Iris pigment epithelial cell (primary cell): ENCODE measurements around the gene NFIB.

ENCODE experiments used
- DNase-seq: peaks from one replicate; pipeline ENCODE4 v3.0.0-alpha.2; 2011; ENCODE audit warnings: low read depth

NFIB gene

DNA sequence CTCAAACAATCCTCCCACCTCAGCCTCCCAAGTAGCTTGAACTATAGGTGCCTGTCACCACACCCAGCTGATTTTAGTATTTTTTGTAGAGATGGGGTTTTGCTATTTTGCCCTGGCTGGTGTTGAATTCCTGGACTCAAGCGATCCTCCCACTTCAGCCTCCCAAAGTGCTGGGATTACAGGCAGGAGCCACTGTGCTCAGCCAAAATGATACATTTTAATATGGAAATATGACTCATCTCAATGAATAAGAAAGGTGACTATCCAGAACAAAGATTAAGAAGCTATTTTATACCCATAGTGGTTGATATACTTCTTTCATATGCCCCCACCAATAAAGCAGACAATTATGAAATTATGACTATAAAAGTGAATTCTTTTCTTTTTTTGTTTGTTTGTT, 166.2 kb downstream of the NFIB start:
- DNase-seq: no peak

DNA sequence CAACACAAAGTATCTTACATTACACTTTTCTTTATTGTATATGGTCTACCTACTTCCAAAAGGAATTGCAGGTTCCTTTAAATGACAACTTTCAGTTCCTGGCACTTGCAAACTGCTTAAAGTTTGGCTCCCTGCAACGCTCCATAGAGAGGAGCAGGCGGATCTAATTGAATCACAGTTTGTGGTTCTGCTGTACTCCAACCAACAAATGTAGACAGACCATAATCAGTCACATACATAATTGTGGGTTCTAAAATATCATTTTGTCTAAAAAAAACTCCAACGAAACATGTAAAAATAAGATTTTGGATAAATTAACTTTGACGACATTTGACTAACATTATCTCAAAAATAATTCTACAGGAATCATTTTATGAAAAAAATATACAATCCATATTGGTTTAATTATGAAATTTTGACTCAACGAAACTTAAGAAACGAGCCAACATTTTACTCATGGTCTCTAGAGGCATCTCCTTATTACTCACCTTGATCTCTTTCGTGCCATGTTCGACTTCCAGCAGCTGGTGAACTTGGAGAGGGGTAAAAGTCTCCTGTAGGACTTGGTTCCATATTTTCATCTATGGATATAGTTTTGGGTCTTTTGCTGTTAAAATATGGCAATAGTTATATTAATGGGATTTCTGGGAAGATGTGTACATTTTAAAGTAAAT, 167.6 kb downstream of the NFIB start:
- no peak for DNase-seq

DNA sequence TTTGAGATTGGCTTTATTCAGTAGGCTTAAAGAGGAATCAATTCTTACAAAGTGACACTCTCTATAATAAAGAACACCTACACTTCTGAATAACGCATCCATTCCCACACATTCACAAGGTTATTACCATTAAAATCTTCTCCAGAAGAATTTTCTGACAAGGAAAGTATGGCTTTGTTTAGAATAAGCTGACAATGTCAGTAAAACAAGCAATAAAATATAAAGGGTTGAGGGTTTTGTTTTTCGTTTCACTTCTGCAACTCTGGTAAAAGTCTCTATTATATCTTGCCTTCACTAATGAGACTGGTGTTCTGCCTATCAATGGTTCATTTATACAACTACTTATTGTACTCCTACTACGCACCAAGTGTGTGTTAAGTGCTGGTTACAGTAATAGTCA, 169.7 kb downstream of the NFIB start:
- DNase-seq: no peak

DNA sequence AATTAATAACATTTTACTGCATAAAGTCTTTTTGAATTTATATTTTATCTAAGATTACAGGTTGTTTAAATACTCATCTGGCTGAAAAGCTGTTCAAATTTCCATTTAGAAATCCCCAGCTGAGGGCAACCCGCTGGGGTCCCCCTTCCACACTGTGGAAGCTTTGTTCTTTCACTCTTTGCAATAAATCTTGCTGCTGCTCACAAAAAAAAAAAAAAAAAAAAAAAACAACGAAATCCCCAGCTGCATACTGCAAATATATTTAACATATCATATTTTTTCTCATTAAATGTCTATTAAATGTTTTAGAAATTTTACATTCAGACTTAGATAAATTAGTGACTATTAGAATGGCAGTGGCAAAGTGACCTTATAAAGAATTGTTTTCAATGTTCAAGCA, 172.2 kb downstream of the NFIB start:
- DNase-seq: no peak

DNA sequence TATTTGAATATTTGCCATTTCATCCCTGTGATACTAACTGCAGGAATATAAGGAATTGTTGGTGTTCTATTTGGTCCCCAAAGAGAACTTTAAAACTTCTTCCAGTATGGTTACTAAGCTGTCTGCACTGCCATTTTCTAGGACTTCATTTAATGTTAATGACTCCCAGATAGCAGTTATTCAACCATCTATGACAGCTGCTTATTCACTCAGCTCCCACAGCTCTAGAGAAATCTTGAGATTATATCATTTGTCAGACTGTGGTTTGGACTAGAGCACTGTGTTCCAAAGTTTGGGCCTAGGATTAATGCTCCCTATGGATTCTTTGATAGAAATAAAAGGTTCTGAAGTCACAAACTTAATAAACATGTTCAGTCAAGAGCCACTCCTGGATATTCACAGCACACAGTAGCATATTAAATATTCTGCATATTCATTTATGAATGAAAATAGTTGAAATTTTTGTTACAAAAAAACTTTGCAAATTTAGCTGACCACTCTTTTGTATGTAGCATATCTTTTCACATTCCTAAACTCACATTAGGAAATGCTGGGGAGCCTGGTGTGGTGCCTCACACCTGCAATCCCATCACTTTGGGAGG, 173.7 kb downstream of the NFIB start:
- DNase-seq: no peak

DNA sequence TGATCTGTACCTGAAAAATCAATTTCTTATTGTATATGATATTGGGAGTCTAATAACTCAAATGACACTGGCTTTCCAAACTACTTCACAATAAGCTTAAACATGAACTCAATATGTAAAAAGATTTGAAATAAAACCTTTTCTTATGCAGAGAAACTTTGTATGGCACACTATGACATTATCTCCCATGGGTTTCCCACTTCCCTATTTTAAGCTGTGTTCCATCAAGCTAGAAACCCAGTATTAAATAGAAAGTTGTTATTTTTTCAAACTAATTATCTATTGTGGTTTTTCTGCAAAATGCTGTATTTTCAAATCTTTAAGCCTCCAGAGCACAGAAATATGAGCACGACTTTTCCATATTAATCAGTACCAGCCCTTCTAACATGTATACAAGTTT, 174.7 kb downstream of the NFIB start:
- no peak for DNase-seq

DNA sequence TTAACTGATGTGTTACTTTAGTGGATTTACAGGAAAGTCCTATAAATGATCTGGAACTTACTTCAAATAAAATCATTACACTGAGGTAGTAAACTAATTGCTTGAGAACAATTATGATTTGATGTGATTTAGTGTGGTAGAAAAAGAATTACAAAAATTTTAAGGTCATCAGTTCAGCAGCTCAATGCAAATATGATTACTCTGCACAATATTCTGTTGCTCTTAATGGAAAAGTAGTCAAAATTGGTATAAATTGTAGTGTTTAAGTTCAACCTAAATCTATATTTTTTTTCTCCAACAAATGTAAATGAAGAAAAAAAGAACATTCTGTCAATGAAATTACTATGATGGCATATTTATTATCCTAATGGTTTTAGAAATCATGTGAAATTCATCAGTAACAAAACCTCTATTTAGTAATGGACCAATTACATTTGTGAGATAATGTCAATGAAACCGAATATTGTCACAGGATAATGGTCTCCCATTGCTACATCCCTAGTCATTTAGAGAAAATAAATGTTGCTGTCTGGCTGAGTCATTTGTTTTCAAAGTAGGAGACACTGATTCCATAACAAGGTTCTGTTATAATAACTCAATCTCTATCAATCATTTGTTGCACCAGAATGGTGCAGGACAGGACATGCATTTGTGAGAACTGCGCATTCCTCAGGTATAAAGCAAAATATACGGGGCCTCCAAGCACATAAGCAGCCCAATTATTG, 177.1 kb downstream of the NFIB start:
- no peak for DNase-seq

DNA sequence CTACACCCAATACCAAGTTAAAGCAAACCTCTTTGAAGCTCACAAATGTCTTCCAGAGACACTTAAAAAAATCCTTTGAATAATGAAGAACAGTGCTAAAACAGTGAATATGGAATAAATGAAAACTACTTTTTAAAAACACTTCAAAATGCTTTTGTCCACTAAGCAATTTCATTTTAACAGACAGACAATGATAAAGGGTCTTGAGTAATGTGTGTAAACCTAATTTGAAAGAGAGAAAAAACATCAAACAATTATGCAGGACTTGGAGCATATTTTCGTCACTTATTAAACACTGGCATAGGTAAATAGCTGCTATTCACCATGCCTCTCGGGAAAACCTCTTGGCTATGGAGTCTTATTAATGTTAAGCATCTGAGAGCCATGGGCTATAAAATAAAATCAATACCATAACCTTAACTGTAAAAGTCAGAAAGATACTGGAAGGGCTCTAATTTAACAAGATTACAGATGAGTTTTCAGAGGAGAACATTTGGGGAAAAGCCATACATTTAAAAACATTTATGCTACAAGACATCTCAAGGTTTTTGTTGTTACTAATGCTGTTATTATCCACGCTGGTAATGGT, 177.8 kb downstream of the NFIB start:
- DNase-seq: no peak

DNA sequence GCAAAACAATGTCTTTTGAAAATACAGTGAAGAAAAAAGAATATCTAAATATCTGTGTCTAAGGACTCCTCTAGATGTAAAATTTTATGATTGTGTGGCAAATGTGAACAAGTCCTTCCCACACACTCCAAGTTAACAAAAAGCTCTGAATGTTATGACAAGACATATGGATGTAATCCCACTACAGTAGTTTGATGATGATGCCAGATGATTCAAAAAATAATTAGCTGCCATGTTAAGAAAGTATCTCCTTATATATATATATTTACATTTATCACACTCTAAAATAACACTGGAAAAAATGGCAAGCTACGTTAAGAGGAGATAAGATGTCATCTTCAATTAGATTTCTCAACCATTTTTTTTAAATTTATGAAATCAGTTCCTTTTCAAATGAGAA, 178.5 kb downstream of the NFIB start:
- DNase-seq: no peak

DNA sequence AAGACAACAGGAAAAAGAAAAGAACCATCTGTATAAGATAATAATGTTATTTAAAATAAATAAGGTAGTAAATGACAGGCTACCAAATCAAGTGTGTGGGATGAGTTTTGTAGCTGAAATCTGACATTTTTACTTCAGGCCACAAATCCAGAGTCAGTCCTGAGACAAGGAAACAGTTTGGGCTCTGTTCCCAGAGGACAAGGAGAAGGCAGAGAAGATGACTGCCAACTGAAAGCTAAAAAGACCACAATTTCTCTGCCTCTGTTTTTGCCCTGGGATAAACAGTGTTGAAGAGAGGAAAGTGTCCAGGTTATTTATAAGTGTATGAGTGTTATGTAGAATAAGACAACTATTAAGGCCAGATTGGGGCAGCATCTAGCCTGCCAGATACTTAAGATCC, 180.5 kb downstream of the NFIB start:
- DNase-seq: no peak

DNA sequence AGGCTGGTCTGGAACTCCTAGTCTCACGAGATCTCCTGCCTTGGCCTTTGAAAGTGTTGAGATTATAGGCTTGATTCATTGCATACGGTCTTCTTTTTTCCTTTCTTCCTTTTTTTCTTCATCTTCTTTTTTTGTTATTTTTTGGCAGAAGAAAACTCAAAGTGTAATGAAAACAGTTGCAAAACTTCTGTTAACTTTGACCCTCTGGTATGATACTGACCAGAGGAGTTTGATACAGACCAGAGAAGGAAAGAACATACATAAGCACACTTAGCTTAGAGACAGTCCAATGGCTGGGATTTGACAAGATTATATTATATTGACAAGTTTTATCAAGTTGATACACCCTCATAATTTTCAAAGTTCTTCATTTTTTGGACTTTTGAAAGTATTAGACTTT, 181.2 kb downstream of the NFIB start:
- no peak for DNase-seq

DNA sequence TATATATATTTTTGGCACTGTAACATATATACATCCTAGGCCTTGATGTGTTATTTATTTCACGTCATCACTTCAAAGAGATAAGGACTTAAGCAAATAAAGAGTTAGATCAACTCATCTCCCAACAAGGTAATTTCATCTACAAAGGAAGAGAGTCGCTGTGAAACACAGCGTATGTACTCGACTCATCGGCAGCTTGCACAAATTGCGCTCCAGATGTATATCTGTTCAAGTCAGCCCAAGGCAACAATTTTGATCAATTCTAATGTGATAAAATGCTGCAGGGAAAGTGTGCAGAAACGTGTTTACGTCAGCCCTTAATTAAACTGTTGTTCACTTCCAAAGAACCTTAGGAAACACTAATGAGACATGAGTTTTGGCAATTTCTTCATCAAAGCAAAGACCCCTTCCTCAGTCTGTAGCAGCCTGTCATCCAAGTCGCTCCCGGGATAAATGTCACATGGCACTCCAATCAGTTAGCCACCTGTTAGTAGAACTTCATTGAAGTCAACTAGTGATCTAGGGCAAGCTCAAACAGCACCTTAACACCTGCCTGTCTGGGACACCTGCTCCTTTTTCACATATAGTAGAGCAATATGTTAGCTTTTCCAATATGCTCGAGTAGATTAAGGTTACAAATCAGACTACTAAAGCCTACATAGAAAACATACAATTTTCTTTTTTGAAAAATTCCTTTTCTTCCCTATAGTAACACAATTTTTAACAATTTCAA, 182.4 kb downstream of the NFIB start:
- DNase-seq: no peak

DNA sequence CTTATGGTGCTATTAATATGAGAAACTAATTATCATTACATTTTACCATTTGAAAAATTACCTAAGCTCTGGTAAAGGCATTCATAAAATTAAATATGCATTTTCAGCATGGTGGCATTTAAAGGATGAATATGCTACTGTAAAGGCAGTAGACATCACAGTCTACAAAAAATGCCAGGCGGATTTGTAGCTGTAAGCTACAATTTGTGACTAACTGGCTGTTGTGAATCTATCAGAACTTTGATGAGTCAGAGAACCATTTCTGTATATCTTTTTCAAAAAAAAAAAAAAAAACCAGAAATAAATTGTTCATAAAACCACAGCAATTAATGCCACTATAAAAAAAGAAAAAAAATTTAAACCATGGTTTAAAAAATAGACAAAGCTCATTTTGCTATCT, 186.3 kb downstream of the NFIB start:
- peak; percentile 71 for DNase-seq

DNA sequence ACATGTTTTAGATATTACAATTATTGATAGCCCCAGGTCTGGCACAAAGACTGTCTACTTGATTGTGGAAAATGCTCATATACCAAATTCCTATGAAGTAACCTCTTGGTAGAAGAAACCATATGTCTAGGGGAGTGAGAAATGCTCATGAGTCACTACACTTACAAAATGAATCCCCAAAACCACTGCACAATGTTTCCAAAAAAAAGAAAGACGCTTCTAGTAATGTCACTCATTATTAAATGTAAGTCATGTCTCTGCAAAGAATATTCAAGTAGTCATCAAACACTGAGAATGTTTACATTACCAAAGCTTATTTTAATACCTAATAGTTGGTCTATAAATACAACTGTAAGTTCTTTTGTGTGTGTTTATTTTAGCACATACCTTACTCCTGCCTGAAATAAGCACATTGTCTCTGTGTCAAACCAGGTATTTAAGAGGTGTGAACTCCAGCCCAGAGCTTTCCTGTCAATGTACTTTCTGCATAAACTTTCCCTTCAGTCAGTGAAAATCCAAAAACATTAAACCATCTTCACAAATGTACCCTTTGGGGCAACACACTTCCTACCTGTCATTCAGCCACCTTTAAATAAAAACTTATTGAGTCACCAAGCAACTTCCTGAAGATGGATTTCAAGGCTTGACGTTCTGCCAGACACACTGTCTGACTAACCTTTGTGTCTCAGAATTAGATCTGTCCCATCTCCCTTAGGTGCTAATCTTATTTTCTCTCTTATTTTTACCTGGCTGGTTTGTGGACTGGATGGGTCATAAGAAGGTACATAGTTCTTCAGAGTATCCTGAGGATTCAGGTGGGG, 194.0 kb downstream of the NFIB start:
- peak; percentile 87 for DNase-seq

DNA sequence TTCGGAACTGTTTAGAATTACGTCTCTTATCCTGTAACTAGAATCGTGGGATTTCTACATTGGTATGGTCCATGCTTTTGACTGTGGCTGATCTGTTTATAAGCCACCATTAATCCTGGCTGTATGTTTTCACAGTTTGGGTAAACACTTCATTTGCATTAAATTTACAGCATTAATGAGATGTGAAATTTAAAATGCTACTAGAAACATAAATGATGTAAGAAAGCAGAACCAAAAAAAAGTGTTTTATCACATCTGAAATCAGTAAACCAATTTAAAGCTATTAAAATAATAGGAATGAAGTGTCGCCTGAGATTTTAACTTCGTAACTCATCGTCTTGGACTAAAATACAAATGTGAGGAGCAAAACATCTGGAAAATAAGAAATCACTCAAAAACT, 201.7 kb downstream of the NFIB start:
- DNase-seq: no peak

DNA sequence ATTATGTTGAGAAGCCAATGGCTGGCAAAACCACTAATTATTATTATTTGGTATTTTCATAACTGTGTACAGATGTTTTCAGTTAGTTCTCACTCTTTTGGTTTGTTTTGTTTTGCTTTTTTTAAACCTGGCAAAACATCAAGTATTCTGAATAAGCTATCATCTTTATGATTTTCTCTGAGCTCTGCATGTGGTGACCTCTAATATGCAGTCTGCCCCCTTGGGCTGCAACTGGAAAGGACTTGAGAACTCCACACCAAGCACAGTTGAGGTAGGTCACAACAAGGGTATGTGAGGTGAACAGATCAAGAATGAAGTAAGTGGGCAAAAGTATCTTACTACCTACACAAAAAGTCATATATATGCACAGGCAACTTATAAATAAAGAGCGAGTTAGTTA, 202.2 kb downstream of the NFIB start:
- peak; percentile 49 for DNase-seq

DNA sequence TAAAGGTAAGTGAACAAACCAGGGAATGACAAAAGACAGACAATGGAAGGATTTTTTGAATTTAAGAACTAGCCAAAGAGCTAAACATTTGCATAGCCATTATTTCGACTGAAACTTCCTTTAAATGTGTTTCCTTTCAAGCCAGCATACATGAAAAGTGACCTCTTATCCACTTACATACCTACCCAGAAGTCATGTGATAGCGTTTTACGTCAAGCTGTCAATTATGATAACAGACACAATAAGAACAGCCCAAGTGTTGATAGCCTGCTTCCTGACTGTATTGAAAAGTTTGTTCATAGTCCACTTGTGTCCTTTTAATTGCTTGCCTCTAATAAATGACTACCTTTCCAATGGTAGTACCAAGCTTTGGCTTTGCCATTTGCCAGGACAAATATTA, 206.0 kb downstream of the NFIB start:
- DNase-seq: no peak

DNA sequence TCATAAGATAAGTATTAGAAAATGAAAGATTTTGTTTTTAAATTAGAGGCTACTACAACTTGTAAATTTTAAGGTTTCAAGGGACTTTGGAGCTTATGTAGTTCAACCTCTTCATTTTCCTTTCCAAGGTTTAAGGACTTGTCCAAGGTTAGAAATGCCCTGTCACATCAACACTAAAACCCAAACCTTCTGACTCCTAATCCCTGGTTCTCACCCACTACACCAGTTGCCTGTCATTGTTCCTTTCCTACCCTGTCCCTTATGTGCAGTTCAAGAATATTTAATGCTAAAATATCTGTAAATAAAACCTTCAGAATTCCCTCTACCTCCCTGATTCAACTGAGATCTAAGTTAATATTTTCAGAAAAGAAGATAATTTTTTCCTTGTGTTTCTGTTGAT, 206.4 kb downstream of the NFIB start:
- no peak for DNase-seq

DNA sequence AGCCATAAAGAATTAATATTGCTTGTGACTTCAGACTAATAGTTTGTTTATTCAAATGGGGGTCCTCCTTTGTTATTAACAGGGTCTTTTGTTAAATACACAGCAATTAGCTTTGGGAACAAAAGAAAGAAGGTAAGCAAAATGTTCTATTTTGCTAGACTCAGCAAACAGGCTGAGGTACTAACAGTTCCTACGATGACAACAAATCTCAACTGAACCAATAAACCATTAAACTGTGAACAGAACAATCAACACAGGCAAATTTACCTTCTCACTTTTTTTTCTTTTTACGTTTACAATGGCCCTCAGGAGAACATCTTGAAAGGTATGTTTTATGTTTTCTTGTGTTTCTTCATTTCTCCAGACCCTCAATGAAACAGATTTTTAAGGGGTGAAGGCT, 207.2 kb downstream of the NFIB start:
- DNase-seq: no peak

DNA sequence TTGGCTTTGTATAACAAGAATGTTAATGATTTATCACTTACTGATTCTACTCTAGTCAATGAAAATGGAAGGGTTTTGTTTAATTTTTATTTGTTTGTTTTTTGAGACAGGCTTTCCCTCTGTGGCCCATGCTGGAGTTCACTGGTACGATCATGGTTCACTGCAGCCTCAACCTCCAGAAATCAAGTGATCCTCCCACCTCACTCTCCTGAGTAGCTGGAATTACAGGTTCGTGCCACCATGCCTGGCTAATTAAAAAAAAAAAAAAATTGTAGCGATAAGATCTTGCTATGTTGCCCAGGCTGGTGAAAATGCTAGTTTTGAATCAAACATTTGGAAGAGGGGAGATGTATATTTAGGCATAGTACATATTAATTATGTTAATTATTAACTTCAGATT, 209.4 kb downstream of the NFIB start:
- no peak for DNase-seq

DNA sequence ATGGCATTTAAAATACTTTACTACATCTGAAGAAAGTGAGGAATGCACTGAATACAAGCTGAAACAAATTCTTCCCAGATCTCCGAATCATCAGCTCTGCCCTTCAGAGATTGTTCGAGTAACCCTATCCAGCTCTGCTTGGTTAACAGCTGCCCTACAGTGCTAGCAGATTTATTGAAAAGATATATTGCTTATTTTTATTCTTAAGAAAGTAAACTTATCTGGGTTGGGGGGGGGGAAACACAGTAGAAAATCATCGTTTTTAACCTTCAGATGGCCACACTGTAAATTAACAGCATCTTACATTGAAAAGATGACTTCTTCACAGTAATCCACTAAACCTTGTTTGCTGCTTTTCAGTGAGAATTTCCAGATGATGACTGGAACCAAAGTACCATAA, 210.8 kb downstream of the NFIB start:
- DNase-seq: peak; percentile 35

DNA sequence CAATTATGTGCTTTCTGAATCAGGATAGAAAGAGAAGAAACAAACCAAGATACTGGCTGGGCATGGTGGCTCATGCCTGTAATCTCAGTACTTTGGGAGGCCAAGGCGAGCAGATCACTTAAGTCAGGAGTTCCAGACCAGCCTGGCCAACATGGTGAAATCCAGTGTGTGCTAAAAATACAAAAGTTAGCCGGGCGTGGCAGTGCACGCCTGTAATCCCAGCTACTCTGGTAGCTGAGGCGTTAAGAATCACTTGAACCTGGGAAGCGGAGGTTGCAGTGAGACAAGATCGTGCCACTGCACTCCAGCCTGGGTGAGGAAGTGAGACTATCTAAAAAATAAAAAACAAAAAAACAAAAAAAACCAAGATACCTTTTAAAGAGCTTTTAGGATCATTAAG, 214.2 kb downstream of the NFIB start:
- DNase-seq: no peak
